Stimulated activated CD4-positive, alpha-beta T cell treated with anti-CD3 and anti-CD28 coated beads, Interleukin-4, amount 100 ng/mL, for 1 hour (primary cell): Measurements from ENCODE around the gene PSMA2.
"Not testable (repeated sequence)": the region's sequence is repeated elsewhere in the genome, so short reads cannot be mapped to it uniquely, and the experiment has no call there.

ENCODE experiments used
- DNase-seq: peaks from one replicate; pipeline ENCODE4 v3.0.0-alpha.2; 2020

Gene PSMA2

GRCh38 chr7:42900842-42901241 is 31.1 kb downstream of the PSMA2 start:
- DNase-seq, result no peak

- DNase-seq, result no peak
These were observed 38.4 kb downstream of the PSMA2 start for GRCh38 chr7:42893346-42894240.

GRCh38 chr7:42886893-42887505 is 45.0 kb downstream of the PSMA2 start:
- DNase-seq, result no peak

- DNase-seq, result no peak
These were observed 45.8 kb downstream of the PSMA2 start for GRCh38 chr7:42886129-42886528.

- DNase-seq, result not testable (repeated sequence)
These were observed 46.8 kb downstream of the PSMA2 start for GRCh38 chr7:42885183-42885582.

GRCh38 chr7:42883950-42884349 is 48.0 kb downstream of the PSMA2 start:
- no peak for DNase-seq

GRCh38 chr7:42880392-42880791 is 51.6 kb downstream of the PSMA2 start:
- no peak for DNase-seq

GRCh38 chr7:42878303-42878702 is 53.7 kb downstream of the PSMA2 start:
- no peak for DNase-seq

GRCh38 chr7:42877862-42878261 is 54.1 kb downstream of the PSMA2 start:
- no peak for DNase-seq

- peak; percentile 60 for DNase-seq
These were observed 55.5 kb downstream of the PSMA2 start for GRCh38 chr7:42876182-42877068.

- DNase-seq, result peak; percentile 8
These were observed 62.6 kb downstream of the PSMA2 start for GRCh38 chr7:42869131-42870020.

- DNase-seq, result no peak
These were observed 63.5 kb downstream of the PSMA2 start for GRCh38 chr7:42868480-42868879.
